ENCODE measurements around the gene SPCS3. TPM values are rescaled to one million over a fixed set of nuclear protein-coding genes. Genes with fewer than 3 reads are reported as not detected.
"Not testable (repeated sequence)": the region's sequence is repeated elsewhere in the genome, so short reads cannot be mapped to it uniquely, and the experiment has no call there.

The SPCS3 gene
- total RNA-seq, 2 donors from 2014 or later, result 160 to 164 TPM

DNA sequence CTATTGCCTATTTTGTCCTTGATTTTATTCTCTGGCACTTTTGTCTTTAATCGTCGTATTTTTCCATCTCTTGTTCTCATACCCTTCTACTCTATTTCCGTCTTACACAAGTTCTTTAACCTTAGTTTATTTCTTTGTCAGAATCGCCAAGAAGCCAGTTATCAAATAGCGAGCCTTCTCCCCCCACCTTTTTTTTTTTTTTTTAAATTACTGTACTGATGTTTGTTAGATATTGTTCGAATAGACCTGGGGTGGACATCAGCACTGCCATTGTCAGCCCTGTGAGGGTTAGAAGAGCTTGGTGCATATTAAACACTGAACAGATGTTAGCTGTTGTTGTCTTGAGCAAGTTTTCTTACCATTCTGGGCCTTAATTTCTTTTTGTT is 1.2 kb downstream of the SPCS3 start:
- peak overlapping the region; percentile 58 for H3K9ac ChIP-seq (ENCODE audit: extremely low read depth, low read length, poor library complexity, severe bottlenecking)
- no peak overlapping the region for H3K27ac ChIP-seq (ENCODE audit: low read depth, low read length)
- H3K27me3 ChIP-seq (ENCODE audit: control insufficient read depth, insufficient read depth, low read length, poor library complexity, severe bottlenecking), result no peaks in the 10 kb centered on the region
- Mint-ChIP-seq H3K4me3 (peak overlapping the region; percentile 80), H3K9me3 (no peaks in the 10 kb centered on the region), H3K27ac (peak overlapping the region; percentile 3), H3K36me3 (ENCODE audit: low read depth) (peaks cover 4% of the 10 kb centered on the region), H3K4me1 (peaks cover 32% of the 10 kb centered on the region), H3K27me3 (ENCODE audit: insufficient read depth) (no peaks in the 10 kb centered on the region)
- no peak for DNase-seq
- peaks cover 5% of the 10 kb centered on the region for H3K36me3 ChIP-seq (ENCODE audit: control insufficient read depth, insufficient read depth, low read length)
- H3K4me3 ChIP-seq (ENCODE audit: low read length), result peak overlapping the region; percentile 85
- 11 to 19% methylated on average over 2 to 6 of the region's 6 CpGs for WGBS, 2 experiments (ENCODE audit: insufficient coverage in 1 of 2, insufficient read length in 1 of 2)
- no peaks in the 10 kb centered on the region for H3K9me3 ChIP-seq (ENCODE audit: control insufficient read depth, low read length)
- H3K4me1 ChIP-seq (ENCODE audit: control insufficient read depth, insufficient read depth, low read length), result peaks cover 3% of the 10 kb centered on the region
- TF ChIP-seq, protein P1, sequence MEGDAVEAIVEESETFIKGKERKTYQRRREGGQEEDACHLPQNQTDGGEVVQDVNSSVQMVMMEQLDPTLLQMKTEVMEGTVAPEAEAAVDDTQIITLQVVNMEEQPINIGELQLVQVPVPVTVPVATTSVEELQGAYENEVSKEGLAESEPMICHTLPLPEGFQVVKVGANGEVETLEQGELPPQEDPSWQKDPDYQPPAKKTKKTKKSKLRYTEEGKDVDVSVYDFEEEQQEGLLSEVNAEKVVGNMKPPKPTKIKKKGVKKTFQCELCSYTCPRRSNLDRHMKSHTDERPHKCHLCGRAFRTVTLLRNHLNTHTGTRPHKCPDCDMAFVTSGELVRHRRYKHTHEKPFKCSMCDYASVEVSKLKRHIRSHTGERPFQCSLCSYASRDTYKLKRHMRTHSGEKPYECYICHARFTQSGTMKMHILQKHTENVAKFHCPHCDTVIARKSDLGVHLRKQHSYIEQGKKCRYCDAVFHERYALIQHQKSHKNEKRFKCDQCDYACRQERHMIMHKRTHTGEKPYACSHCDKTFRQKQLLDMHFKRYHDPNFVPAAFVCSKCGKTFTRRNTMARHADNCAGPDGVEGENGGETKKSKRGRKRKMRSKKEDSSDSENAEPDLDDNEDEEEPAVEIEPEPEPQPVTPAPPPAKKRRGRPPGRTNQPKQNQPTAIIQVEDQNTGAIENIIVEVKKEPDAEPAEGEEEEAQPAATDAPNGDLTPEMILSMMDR (conservative IDR thresholded peaks at IDR 0.05), result no peak

DNA sequence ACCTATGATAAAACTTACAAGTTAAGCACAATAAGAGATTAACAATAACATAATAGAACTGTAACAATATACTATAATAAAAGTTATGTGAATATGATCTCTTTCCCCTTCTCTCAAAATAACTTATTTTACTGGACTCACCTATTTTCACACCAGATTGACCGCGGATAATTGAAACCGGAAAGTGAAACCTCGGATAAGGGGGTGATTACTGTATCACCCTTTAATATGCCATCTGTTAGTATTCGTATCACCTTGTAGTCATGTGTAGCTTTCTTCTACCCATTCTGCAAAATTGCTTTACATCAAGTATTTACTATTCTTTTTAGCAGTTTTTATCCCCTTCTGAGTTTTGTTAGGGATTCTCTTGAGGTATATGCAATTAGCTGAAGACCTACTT is 1.8 kb downstream of the SPCS3 start:
- Mint-ChIP-seq H3K36me3 (ENCODE audit: low read depth) (peaks cover 4% of the 10 kb centered on the region), H3K27me3 (ENCODE audit: insufficient read depth) (no peaks in the 10 kb centered on the region), H3K27ac (no peak overlapping the region), H3K9me3 (no peaks in the 10 kb centered on the region), H3K4me1 (peaks cover 32% of the 10 kb centered on the region), H3K4me3 (peak overlapping the region; percentile 80)
- Histone ChIP-seq H3K27ac (ENCODE audit: low read depth, low read length) (no peak overlapping the region), H3K9me3 (ENCODE audit: control insufficient read depth, low read length) (no peaks in the 10 kb centered on the region), H3K27me3 (ENCODE audit: control insufficient read depth, insufficient read depth, low read length, poor library complexity, severe bottlenecking) (no peaks in the 10 kb centered on the region), H3K4me3 (ENCODE audit: low read length) (peak overlapping the region; percentile 85), H3K9ac (ENCODE audit: extremely low read depth, low read length, poor library complexity, severe bottlenecking) (no peak overlapping the region), H3K36me3 (ENCODE audit: control insufficient read depth, insufficient read depth, low read length) (peaks cover 8% of the 10 kb centered on the region), H3K4me1 (ENCODE audit: control insufficient read depth, insufficient read depth, low read length) (peaks cover 3% of the 10 kb centered on the region)
- TF ChIP-seq, protein P1 (conservative IDR thresholded peaks at IDR 0.05), result no peak
- no peak for DNase-seq
- WGBS, 2 experiments (ENCODE audit: insufficient coverage in 1 of 2, insufficient read length in 1 of 2), result 81 to 95% methylated on average over 5 of the region's 5 CpGs

DNA sequence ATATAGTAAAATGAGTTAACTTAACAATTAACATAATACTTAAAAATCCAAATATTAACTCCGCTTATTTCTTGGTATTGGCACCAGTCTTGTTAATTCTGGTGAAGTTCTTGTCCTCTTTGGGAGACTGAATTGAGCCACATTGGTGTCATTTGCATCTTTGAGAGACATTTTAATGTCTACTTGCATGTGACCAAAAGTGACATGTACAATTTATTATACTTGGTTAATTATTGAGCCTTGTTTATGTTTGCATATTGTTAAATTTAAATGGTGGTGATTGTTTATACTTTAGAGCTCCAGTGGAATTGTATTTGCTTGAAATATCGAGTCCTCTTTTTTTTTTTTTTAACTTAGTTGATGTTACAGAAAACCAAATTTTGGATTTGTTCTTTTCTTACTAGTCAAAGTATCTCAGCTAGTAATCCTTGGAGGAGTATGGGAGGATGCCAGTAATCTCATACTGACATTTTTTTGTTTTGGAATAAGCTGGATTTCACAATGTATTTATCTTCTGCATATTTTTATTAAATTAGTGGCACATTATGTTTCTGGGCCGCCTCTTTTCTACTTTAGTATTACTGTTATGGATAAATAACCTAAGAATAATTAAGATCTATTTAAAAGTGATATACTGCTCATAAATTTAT is 3.9 kb downstream of the SPCS3 start:
- DNase-seq, result no peak

DNA sequence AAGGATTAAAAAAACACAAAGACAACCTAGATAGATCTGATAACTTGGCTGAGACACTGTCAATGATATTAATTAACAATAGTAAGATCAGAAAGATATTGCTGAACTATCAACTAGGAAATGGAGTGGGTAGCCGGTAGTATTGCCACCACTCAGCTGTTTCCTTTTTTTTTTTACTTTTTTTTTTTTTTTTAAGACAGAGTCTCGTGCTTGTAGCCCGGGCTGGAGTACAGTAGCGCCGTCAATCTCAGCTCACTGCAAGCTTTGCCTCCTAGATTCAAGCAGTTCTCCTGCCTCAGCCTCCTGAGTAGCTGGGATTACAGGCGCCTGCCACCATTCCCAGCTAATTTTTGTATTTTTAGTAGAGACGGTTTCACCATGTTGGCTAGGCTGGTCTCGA is 5.1 kb downstream of the SPCS3 start:
- not testable (repeated sequence) for H3K27ac ChIP-seq (ENCODE audit: low read depth, low read length); H3K27me3 ChIP-seq (ENCODE audit: control insufficient read depth, insufficient read depth, low read length, poor library complexity, severe bottlenecking); H3K4me1 ChIP-seq (ENCODE audit: control insufficient read depth, insufficient read depth, low read length); DNase-seq; H3K9me3 ChIP-seq (ENCODE audit: control insufficient read depth, low read length); H3K27me3 Mint-ChIP-seq (ENCODE audit: insufficient read depth); H3K9ac ChIP-seq (ENCODE audit: extremely low read depth, low read length, poor library complexity, severe bottlenecking); H3K4me3 Mint-ChIP-seq; H3K4me3 ChIP-seq (ENCODE audit: low read length); H3K9me3 Mint-ChIP-seq; H3K27ac Mint-ChIP-seq
- Mint-ChIP-seq H3K4me1 (peaks cover 31% of the 10 kb centered on the region), H3K36me3 (ENCODE audit: low read depth) (peaks cover 21% of the 10 kb centered on the region)
- H3K36me3 ChIP-seq (ENCODE audit: control insufficient read depth, insufficient read depth, low read length), result peaks cover 34% of the 10 kb centered on the region
- WGBS, 2 experiments (ENCODE audit: insufficient coverage in 1 of 2, insufficient read length in 1 of 2), result 93 to 94% methylated on average over 3 to 8 of the region's 8 CpGs

More for the DNA sequence above, 3.9 kb downstream of the SPCS3 start:
- Mint-ChIP-seq H3K27ac (no peak overlapping the region), H3K36me3 (ENCODE audit: low read depth) (peaks cover 19% of the 10 kb centered on the region), H3K9me3 (no peaks in the 10 kb centered on the region), H3K27me3 (ENCODE audit: insufficient read depth) (no peaks in the 10 kb centered on the region), H3K4me3 (no peak overlapping the region), H3K4me1 (peaks cover 33% of the 10 kb centered on the region)
- Histone ChIP-seq H3K9ac (ENCODE audit: extremely low read depth, low read length, poor library complexity, severe bottlenecking) (no peak overlapping the region), H3K9me3 (ENCODE audit: control insufficient read depth, low read length) (no peaks in the 10 kb centered on the region), H3K4me1 (ENCODE audit: control insufficient read depth, insufficient read depth, low read length) (peaks cover 2% of the 10 kb centered on the region), H3K4me3 (ENCODE audit: low read length) (peak overlapping the region; percentile 85), H3K27ac (ENCODE audit: low read depth, low read length) (no peak overlapping the region), H3K27me3 (ENCODE audit: control insufficient read depth, insufficient read depth, low read length, poor library complexity, severe bottlenecking) (no peaks in the 10 kb centered on the region), H3K36me3 (ENCODE audit: control insufficient read depth, insufficient read depth, low read length) (peaks cover 22% of the 10 kb centered on the region)
- TF ChIP-seq, protein P1 (conservative IDR thresholded peaks at IDR 0.05), result no peak
- 88% methylated on average over 2 of the region's 3 CpGs; no CpG with 5 or more reads in 1 of the 2 experiments for WGBS, 2 experiments (ENCODE audit: insufficient coverage in 1 of 2, insufficient read length in 1 of 2)
